ENCODE measurements around the gene MAPK8IP1.

Gene MAPK8IP1

GRCh38 chr11:45857961-45858474 lies 27.4 kb upstream of the MAPK8IP1 start:
- peak; percentile 17 to 31 for DNase-seq (ENCODE audit: low read depth in 1 of 2, low spot score in 1 of 2)
- Histone ChIP-seq H3K27ac (replicated peaks) (no peak overlapping the region), H3K4me3 (replicated peaks; ENCODE audit: insufficient read depth, low read length) (no peak overlapping the region), H3K27me3 (ENCODE audit: insufficient read depth, poor library complexity, severe bottlenecking) (no peaks in the 10 kb centered on the region)
- TF ChIP-seq CTCF (IDR thresholded peaks at IDR 0.05; ENCODE audit: insufficient read depth, low read length) (no peak), POLR2AphosphoS5 (IDR thresholded peaks at IDR 0.05; ENCODE audit: low read depth) (no peak), GABPA (IDR thresholded peaks at IDR 0.05; ENCODE audit: low read depth) (no peak), SPI1 (IDR thresholded peaks at IDR 0.05; ENCODE audit: borderline replicate concordance, low read depth) (no peak)
- TF ChIP-seq, protein P1, sequence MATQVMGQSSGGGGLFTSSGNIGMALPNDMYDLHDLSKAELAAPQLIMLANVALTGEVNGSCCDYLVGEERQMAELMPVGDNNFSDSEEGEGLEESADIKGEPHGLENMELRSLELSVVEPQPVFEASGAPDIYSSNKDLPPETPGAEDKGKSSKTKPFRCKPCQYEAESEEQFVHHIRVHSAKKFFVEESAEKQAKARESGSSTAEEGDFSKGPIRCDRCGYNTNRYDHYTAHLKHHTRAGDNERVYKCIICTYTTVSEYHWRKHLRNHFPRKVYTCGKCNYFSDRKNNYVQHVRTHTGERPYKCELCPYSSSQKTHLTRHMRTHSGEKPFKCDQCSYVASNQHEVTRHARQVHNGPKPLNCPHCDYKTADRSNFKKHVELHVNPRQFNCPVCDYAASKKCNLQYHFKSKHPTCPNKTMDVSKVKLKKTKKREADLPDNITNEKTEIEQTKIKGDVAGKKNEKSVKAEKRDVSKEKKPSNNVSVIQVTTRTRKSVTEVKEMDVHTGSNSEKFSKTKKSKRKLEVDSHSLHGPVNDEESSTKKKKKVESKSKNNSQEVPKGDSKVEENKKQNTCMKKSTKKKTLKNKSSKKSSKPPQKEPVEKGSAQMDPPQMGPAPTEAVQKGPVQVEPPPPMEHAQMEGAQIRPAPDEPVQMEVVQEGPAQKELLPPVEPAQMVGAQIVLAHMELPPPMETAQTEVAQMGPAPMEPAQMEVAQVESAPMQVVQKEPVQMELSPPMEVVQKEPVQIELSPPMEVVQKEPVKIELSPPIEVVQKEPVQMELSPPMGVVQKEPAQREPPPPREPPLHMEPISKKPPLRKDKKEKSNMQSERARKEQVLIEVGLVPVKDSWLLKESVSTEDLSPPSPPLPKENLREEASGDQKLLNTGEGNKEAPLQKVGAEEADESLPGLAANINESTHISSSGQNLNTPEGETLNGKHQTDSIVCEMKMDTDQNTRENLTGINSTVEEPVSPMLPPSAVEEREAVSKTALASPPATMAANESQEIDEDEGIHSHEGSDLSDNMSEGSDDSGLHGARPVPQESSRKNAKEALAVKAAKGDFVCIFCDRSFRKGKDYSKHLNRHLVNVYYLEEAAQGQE (IDR thresholded peaks at IDR 0.05; ENCODE audit: insufficient replicate concordance, low read depth) = no peak

DNA sequence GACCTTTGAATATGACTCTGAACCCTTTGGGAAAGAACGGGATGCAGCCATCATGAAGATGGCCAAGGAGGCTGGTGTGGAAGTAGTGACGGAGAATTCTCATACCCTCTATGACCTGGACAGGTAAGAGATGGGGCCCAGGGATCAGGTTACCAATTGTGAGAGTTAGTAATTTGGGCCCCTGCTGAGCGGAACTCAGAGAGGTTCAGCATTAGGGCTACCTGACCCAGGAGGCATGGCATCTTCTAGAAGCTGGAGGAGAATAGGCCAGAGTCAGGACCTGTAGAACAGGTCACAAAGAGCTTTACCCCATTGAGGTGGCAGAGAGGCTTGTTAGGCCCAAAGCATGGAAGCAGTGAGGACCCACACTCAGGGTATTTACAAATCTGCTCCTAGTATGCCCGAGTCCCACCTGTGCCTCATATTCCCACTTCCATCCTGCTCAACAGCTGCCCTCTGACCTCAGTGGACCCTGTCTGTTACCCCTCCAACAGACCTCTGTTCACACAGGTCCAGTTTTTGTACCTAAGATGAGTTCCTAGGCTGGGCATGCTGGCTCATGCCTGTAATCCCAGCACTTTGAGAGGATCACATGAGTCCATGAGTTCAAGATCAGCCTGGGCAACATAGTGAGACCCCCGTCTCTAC lies 26.6 kb upstream of the MAPK8IP1 start:
- no peaks in the 10 kb centered on the region for H3K27me3 ChIP-seq (ENCODE audit: insufficient read depth, poor library complexity, severe bottlenecking)
- no peak for DNase-seq (ENCODE audit: low read depth in 1 of 2, low spot score in 1 of 2)
- H3K4me3 ChIP-seq (replicated peaks; ENCODE audit: insufficient read depth, low read length) = no peak overlapping the region
- TF ChIP-seq GABPA (IDR thresholded peaks at IDR 0.05; ENCODE audit: low read depth) = no peak
- no peak for TF ChIP-seq POLR2AphosphoS5 (IDR thresholded peaks at IDR 0.05; ENCODE audit: low read depth)
- TF ChIP-seq SPI1 (IDR thresholded peaks at IDR 0.05; ENCODE audit: borderline replicate concordance, low read depth) = no peak
- no peak for TF ChIP-seq CTCF (IDR thresholded peaks at IDR 0.05; ENCODE audit: insufficient read depth, low read length)
- TF ChIP-seq, protein P1 (IDR thresholded peaks at IDR 0.05; ENCODE audit: insufficient replicate concordance, low read depth) = no peak
- H3K27ac ChIP-seq (replicated peaks) = no peak overlapping the region

GRCh38 chr11:45859661-45860140 lies 25.8 kb upstream of the MAPK8IP1 start:
- DNase-seq (ENCODE audit: low read depth in 1 of 2, low spot score in 1 of 2) = no peak
- no peak overlapping the region for H3K4me3 ChIP-seq (replicated peaks; ENCODE audit: insufficient read depth, low read length)
- H3K27ac ChIP-seq (replicated peaks) = no peak overlapping the region

More at GRCh38 chr11:45859661-45860140, 25.8 kb upstream of the MAPK8IP1 start:
- no peaks in the 10 kb centered on the region for H3K27me3 ChIP-seq (ENCODE audit: insufficient read depth, poor library complexity, severe bottlenecking)
- TF ChIP-seq GABPA (IDR thresholded peaks at IDR 0.05; ENCODE audit: low read depth) (no peak), CTCF (IDR thresholded peaks at IDR 0.05; ENCODE audit: insufficient read depth, low read length) (no peak), POLR2AphosphoS5 (IDR thresholded peaks at IDR 0.05; ENCODE audit: low read depth) (no peak), SPI1 (IDR thresholded peaks at IDR 0.05; ENCODE audit: borderline replicate concordance, low read depth) (no peak)
- TF ChIP-seq, protein P1 (IDR thresholded peaks at IDR 0.05; ENCODE audit: insufficient replicate concordance, low read depth) = no peak

Data from HL-60 (cell line).